NCI-H1694 treated with DMSO at 0.1 percent for 48 hours (cell line): Measurements from ENCODE around the gene TAF6L.
"Not testable (repeated sequence)": the region's sequence is repeated elsewhere in the genome, so short reads cannot be mapped to it uniquely, and the experiment has no call there.

ENCODE experiments used
- DNase-seq: peaks from one replicate; lab custom pipeline; 2025; lab: John Stamatoyannopoulos, UW

TAF6L gene

DNA sequence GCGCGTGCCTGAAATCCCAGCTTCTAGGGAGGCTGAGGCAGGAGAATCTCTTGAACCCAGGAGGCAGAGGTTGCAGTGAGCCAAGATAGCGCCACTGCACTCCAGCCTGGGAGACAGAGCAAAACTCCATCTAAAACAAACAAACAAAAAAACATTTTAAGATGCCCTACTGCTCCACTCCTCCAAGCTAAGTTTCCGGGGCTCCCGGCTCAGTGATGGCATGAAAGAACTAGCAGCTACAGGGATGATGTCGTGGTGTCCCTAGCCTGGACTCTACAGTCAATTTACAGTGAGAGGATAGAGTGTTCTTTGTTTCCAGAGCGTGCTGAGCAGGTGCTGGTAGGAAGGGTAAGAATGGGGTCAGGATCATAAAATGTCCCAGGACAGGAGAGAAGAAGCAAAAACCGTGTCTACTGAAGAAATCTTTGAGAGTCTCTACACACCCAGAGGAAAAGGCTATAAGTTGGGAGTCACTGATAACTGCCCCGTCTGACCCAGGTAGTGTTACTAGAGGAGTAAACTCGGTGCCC, 16.0 kb upstream of the TAF6L start:
- no peak for DNase-seq

DNA sequence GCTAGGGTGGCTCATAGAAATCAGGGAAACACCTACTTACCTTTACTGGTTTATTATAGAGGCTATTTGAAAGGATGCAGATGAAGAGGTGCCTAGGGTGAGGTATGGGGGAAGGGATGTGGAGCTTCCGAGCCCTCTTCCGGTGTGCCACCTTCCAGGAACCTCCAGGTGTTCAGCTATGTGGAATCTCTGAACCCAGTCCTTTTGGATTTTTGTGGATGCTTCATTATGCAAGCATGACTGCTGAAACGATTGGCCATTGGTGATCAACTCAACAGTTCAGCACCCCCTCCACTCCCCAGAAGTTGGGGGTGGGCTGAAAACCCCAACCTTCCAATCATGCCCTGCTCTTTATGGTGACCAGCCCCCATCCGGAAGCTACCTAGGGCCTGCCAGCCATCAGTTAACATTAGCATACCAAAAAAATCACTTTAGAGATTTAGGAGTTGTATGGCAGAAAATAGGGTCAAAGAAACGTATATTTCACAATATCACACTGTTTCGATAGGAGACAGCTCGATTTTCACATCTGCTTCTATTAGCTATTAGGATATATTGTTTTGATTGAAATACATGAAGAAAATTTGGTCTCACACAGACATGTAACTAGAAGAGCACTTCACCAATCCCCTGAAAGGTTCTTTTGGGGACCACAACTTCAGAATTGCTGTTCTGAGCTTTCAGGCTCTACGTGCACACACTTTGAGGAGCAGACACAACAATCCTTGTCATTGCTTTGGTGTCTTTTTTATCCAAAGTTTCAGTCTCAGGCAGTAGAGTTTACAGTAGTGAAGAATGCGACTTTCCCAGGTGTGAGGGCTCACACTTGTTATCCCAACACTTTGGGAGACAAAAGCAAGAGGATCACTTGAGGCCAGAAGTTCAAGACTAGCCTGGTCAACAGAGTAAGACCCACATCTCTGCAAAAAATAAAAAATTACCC, 13.1 kb upstream of the TAF6L start:
- no peak for DNase-seq

DNA sequence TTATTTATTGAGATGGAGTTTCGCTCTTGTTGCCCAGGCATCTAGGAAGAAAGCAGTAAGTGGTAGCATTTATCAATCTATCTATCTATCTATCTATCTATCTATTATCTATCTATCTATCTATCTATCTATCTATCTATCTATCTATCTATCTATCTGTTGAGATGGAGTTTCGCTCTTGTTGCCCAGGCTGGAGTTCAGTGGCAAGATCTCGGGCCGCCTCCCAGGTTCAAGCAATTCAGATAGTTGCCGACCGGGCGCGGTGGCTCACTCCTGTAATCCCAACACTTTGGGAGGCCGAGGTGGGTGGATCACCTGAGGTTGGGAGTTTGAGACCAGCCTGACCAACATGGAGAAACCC, 10.3 kb upstream of the TAF6L start:
- DNase-seq: not testable (repeated sequence)

DNA sequence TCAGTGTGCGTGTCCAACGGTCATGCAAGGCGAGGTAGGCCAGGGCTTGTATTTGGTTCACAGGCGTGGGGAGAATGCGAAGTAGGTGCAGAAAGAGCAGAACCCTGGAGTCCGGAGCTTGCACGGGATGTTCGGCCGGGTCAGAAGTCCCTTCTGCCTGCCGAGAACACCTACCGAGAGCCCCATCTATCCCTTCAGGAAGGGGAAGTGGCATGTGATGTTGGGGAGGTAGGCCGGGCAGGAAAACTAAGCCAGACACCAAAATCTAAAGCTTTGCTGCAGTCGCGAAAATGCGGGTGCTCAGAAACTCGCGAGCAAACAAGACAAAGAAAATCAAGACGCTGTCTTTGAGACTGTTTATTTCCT, 435 bp upstream of the TAF6L start:
- DNase-seq: no peak

DNA sequence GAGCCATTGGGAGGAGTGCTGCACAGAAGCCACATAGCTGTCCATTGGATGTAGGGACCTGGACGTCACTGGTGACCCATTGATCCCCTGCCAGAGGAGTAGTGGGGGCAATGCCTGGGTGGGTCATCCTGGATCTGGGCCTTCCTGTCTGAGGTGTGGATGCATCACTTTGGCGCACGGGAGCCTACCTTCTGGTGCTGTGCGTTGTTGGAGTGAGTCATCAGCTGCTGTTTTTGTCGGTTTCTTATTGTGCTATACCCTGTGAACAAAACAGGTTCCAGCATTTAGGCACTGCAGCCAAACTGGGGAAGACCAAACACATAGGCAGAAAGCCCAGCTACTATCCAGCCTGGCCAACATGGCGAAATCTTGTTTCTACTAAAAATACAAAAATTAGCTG, 3.2 kb downstream of the TAF6L start:
- no peak for DNase-seq

DNA sequence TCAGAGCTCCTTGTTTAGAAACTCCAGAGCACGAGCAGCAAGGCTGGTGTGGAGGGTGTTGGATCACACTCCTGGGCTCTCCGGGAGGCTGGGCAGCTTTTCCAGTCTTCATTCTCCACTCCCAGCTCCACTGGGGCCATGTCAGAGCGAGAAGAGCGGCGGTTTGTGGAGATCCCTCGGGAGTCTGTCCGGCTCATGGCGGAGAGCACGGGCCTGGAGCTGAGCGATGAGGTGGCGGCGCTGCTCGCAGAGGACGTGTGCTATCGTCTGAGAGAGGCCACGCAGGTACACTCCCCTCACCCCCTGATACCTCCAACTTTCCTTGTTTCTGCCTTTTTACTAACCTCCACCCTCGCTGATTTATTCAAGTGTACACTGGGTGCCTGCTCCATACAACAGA, 4.5 kb downstream of the TAF6L start:
- no peak for DNase-seq

DNA sequence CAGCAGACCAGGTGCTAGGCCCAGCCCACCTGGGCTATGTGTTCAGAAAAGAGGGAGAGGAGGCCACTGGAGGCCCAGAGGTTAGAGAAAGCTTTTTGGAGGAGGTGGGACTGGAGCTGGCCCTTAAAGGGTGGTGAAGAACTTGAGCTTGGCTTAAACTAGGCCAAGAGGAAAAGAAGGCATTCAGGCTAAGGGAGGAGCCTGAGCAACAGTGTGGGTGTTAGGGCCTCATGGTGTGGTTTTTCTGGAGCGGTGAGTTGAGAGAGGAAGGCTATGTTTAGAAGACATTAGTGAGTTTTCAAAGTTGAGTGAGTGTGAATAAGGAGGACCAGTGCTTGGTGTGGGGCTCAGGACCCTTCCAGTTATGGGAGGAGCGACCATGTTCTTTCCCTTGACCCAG, 6.2 kb downstream of the TAF6L start:
- DNase-seq: no peak

DNA sequence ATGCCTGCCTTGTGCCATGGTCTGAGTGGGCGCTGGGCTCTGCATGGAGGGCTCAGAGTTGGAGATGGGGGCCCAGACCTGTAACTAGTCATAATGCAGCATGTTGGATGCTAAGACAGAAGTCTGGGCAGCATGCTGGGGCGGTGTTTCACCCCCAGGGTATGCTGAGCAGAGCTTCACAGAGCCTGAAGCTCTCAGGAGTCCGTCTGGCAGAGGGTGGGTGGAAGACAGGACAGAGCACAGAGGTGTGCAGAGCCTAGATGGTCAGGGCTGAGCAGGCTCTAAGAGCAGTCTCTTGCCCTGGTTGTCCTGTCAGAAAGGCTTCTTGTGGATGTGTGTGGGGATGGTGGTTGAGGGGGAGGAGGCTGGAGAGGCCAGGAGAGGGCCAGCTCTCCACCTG, 7.2 kb downstream of the TAF6L start:
- no peak for DNase-seq

DNA sequence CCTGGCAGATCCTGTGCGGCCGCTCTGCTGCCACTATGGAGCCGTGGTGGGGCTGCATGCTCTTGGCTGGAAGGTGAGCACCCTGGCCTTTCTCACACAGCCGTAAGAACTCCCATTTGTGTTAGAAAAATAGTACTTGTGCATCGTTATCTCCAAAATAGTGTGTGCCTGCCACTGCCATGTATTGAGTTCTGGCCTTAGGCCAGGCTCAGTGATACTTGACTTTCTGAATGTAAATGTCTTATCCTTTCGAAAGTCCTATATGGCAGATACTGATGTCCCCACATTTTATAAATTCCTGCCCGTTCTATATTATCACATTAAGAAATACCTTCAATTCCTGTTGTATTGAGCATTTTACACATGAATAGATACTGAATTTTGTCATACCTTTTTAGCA, 11.6 kb downstream of the TAF6L start:
- no peak for DNase-seq

DNA sequence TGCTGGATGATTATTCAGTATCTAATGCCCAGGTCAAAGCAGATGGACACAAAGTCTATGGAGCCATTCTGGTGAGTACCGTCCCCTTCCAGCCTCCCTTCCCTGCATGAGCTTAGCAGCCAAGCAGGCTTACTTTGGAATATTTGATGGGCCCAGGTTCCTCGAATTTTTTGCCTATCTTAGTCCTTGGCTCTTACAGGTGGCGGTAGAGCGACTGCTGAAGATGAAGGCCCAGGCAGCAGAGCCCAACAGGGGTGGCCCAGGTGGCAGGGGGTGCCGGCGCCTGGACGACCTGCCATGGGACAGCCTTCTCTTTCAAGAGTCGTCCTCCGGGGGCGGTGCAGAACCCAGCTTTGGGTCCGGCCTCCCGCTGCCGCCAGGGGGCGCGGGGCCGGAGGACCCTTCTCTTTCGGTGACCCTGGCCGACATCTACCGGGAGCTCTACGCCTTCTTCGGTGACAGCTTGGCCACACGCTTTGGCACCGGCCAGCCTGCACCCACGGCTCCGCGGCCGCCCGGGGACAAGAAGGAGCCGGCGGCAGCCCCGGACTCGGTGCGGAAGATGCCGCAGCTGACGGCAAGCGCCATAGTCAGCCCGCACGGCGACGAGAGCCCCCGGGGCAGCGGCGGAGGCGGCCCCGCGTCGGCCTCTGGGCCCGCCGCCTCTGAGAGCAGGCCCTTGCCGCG, 15.3 kb downstream of the TAF6L start:
- peak; percentile 50 for DNase-seq

DNA sequence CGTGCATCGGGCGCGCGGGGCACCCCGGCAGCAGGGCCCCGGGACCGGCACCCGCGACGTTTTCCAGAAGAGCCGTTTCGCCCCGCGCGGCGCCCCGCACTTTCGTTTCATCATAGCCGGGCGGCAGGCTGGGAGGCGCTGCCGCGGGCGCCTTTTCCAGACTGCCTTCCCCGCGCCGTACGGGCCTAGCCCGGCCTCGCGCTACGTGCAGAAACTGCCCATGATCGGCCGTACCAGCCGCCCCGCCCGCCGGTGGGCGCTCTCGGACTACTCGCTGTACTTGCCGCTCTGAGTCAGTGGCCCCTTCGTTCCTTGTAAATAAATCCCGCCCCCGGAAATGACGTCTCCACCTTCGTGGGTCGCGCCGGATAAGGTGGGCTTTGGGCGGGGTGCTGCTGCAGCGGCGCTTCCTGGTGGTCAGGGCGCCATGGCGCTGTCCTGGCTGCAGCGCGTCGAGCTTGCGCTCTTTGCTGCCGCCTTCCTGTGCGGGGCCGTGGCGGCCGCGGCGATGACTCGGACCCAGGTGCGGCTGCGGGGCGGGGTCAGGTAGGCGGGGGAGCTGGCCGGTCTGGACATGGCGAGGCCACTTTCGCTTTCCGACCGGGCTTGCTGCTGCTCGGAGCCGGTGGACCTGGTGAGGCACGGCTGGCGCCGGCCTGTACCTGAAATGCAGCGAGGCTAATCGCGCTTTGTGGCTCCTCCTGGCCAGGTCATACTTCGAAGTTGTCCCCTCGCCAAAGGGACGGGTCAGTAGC, 16.0 kb downstream of the TAF6L start, which contains the start of gene TMEM179B:
TMEM179B (plus strand) TSS at position 398 of the 755 bp plus-strand sequence; CDS start at position 428, 30 bp downstream.
- DNase-seq: peak; percentile 90

DNA sequence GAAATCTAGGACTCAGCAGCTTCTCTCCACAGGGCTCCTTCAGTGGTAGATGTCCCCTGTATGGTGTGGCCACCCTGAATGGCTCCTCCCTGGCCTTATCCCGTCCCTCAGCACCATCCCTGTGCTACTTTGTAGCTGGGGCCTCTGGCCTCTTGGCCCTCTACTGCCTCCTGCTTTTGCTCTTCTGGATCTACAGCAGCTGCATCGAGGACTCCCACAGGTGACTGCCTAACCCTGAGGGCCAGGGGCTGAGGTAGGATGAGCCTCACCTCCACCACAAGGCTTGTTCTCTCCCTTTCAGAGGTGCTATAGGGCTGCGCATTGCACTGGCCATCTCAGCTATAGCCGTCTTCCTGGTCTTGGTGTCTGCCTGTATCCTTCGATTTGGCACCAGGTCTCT, 17.8 kb downstream of the TAF6L start:
- DNase-seq: no peak

DNA sequence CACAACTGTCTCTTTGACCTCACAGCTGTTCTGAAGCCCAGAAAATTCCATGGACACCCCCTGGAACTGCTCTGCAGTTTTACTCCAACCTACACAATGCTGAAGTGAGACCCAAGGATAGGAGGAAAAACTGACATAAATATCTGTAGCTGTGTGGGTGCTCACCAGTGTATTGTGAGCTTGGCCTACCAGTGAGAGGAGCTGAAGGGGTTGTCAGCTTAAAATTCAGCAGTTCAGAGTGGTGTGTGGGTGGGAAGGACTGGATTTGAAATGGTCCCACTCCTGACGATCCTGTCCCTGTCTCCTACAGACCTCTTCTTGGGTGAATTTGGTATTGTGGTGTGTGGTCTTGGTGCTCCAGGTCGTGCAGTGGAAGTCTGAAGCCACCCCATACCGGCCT, 18.4 kb downstream of the TAF6L start:
- no peak for DNase-seq

DNA sequence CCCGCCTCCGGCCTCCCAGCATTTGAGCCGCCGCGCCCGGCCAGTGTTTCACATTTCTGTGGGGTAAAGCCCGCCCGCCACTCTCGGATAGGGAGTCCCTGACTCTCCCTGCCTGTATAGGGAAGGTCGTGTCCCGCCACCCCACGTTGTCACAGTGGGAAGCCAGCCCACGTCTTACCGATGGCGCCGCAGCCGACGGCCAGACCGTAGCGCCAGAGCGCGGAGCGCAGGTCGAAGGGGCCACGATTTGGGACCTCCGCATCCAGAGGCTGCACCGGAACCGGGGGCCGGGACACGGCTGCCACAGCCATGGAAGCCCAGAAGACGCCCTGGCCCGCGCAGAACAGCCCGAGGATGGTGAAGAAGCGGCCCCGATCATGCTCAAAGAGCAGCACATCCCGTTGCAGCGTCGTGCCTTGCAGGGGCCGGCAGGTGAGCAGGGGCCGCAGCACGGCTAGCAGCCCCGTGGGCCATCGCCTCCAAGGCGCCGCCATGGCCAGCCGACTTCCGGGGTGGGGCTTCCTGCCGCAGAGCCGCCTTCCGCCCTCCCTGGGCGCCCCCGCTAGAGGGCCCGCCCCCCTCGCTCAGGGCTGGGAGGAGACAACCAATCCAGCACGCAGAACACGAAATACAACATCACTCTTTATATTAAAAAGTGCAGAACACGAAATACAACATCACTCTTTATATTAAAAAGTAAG, 20.5 kb downstream of the TAF6L start, which contains the start of gene TMEM223:
TMEM223 (minus strand) TSS at position 506 of the 701 bp plus-strand sequence; CDS start at position 494, 12 bp downstream.
- DNase-seq: peak; percentile 43

DNA sequence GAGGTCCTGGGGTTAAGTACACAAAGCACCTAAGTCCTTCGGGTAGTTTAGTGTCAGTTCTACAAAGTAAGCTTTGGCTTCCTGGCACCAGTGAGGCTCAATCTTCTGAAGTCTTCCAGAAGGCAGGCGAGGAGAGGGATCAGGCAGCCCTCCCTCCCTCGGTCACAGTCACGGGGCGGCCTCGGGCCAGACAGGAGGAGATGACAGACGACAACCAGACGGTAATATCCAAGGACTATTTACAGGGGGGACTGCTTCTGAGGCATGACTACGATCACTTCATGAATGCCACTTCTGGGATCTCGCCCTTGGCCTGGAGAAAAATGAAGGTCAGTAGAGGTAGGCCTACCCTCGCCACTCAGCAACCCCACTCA, 21.0 kb downstream of the TAF6L start:
- DNase-seq: no peak

DNA sequence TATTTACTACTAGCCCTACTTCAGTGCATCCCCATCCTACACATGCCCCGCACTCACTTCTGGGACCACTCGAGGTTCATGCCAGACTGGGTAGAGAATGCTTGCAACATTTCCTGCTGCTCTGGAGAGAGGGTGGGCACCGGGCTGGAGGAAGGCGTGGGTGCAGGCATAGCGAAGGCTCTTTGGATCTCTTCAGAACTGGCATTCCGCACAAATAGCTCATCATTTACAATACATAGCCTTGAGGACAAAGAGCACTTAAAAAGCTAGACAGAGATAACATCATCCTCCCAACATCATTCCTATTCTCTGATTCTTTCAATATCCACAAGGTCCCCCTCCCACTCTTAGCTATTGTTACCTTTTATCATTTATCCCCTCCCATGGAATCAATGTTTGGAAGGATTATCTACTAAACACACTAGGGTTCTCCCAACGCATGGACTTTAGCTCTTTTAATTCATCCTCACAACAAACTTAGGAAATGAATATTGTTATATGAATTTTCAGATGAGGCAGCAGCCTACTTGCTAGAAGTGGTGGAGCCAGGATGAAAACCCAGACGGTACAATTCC, 23.1 kb downstream of the TAF6L start:
- no peak for DNase-seq

DNA sequence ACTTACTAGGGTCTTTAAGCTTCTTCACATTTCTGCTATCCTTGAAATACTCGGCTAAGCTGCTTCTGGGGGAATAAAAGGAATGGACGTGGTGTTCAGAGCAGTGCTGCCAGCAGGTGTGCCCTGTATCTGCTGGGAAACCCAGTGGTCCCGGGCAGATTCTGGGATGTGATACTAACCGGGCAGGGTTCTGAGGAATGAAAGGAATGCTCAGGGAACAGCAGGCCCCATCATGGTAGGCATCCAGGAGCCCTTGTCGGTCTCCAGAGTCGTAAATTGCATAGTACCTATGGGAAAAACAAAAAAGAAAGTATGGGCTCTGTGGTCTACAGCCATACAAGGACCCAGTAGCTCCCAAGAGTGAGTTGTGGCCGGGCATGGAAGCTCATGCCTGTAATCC, 25.1 kb downstream of the TAF6L start:
- DNase-seq: no peak

DNA sequence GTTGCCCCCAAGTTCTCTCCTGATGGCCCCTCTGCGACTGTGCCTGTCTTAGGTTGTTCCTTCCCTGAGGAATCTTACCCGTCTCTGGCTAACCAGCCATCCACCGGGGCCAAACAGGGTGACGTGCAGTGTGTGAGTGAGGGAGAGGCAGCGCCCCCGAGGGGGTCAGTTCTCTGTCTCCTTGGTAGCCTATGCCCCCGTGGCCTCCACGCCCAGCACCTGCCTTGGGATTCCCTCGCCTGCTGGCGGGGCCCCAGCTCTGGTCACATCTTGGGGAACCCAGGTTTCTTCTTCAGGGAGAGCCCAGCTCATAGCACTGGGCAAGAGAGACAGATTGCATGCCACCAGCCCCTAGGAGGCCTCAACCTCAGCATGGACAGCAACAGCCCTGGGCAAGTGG, 28.3 kb downstream of the TAF6L start:
- DNase-seq: no peak

DNA sequence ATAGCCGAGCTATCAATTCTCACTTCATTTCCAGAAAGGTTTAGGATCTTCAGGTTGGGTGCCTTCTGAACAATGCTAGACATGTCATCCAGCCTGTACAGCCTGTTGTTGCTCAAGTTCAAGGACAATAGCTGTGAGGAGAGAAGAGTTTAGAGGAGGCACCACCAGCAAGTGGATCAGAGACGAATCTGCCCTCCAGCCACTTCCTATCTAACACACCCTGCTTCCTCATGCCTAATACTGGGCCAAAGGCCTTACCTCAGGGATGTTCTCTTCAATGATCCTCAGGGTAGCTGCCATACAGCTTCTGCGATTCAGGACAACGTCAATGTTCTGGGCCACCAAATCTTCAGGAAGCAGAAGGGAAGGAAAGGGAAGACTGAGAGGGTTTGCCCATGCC, 29.9 kb downstream of the TAF6L start:
- no peak for DNase-seq

DNA sequence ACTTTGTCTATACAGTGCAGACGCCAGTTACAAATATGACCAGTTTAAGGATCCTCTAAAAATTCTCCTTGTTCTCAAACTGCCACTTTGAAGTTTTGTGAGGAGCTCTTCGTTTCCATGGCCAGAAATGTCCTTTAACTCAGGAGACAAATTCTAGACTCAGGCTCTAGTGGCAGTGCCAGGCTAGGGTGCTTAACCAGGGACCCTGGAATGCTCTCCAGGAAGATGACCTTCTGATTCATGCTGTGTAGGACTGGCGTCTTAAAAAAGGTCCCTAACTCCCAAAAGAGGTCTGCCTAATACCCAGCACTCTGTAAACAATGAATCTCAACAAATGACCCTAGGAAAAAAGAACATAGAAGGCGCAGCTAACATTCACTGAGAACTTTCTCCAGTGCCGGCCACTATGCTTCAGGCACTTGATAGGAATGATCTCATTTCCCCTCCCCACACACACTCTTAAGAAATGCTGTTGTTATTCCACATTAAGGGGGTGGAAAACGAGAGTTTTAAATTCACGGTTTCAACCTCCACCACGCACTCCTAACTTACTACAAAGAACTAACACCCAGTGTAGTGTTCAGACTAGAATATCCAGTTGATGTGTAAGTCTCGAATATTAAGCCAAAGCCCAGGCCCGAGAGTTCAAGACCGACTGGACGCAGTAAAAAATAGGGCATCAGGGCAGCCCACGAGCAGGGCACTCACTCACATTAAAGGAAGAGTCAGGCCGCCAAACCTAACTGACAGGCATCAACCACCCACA, 33.3 kb downstream of the TAF6L start:
- DNase-seq: no peak
